Esophagus mucosa (tissue), 1 donor: ENCODE measurements around the gene CCDC174. TPM values are rescaled to one million over a fixed set of nuclear protein-coding genes. Genes with fewer than 3 reads are reported as not detected.

Experiments
- ATAC-seq: fragments of 200-7000 bp; cut with Tn5 transposase; one replicate; pipeline ENCODE4 v1.9.1; 2020
- total RNA-seq: library from RNA; stranded (reverse); gene quantifications from one replicate; pipeline ENCODE4 v1.2.4, GENCODE V29; 2023
- donor health status: DM: yes; HTN: yes; CAD: no.

The CCDC174 gene
- total RNA-seq, 1 donor from 2014 or later, result 9.9 TPM

DNA sequence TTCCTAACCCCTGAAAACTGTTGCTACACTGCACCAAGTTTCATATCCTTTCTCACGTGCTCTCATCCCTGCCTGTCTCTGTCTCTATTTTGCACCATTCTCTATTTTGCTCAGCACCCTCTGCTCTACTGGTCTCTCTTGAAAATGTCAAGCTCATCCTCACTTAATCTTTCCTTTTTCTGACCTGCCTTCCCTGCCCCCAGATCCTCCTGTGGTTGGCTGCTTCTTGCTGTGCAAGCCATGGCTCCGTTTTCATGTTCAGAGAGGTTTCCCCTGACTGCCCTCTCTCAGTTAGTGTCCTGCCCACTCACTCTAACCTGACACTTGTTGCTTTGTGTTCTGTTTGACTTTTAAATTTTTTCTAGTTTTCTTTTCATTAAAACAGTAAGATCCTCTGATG is 6.0 kb downstream of the CCDC174 start:
- no peak for ATAC-seq

DNA sequence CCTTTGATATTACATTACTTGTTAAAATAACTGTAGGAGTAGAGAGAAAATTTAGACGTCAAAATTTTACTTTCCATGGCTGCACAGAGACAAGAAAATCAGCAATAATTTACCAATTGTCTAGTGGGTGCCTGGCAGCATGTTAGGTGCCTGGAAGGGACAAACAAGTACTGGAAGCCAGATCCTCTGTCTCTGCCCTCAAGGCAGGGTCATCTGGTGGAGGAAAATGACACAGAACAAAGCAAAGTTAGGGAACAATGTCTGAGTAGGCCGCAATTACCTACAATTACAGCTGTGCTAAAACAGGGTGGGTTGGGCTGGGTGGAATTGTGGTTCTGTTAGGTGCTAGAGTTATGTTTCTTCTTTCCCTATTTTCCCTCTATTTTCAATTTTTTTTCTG is 7.4 kb downstream of the CCDC174 start:
- no peak for ATAC-seq

DNA sequence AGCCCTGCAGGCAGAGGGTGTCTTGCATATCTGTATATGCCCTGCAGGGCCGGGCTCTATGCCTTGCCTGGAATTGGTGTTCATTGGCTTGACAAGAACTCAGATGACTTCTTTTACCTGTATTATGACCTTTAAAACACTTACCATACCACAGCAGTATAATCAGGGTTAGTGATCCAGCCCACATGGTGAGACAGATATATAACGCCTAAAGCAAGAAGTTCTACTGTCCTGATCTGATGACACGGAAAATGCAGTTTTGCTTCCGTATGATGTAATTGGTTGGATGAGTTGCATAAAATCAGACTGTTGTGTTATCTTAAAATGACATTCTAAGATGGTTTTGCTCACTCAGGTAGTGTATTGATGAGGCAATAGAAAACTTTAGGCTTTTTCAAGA is 9.4 kb downstream of the CCDC174 start:
- ATAC-seq, result no peak

DNA sequence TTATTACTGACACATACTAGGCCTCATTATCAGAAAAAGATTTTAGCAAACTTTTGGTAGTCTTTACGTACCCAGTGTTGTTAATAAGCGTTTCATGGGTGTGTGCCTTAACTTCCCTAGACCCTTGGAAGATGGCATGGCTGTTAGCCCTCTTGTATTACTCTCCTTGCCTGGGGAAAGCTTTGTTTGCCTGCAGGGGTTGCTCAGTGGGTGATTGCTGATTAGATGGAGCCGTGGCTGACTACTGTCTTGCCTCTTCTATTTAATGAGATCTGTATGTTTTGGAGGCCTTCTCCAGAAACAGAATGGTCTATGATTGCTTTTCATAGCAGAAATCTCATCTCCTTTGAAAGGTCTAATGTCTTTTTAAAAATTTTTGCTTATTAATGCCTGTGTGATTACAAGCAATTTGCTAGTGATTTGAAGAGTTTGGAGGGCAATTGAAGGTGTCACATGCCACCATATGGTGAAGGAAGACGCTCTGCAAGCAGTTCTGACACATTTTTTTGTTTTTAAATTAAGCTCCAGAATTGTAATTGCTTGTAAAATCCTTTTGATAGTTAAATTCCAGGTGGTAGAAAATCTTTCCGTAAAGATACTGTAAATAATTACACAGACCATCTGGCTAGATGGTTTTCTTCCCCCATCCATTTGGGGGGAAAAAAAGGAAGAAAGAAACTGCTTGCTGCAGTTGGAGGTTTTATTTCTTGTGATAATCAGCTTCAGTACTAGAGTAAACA is 12.0 kb downstream of the CCDC174 start:
- ATAC-seq, result no peak

DNA sequence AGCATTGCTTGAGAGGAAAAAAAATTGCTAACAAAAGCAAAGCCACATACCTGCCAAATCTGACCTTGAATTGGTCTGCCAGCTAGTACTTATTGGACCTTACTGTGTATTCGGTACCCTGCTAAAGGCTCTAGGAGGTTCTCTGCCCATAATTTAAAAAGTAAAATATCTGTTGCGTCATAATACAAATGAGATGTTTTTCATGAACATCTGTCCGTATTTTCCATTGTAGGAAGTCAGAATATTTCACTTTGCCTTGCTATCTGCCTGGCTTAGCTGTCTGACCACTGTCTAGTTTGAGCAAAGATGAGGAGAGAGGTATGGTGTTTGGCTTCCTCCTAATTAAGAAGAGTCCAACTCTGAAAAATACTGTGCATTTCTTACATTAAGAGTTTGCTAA is 12.6 kb downstream of the CCDC174 start:
- ATAC-seq, result no peak

DNA sequence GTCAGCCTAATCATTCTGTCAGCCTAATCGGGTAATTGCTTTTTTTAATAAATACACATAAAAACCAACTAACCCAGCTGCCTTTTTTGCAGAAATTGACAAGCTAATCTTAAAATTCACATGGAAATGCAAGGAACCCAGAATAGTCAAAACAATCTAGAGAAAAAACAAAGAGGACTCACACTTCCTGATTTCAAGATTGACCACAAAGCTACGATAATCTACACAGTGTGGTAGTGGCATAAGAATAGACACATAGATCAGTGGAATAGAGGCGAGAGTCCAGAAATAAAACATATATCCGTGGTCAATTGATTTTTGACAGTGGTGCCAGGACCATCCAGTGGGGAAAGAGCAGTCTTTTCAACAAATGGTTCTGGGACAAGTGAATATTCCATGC is 21.0 kb downstream of the CCDC174 start:
- ATAC-seq, result no peak

DNA sequence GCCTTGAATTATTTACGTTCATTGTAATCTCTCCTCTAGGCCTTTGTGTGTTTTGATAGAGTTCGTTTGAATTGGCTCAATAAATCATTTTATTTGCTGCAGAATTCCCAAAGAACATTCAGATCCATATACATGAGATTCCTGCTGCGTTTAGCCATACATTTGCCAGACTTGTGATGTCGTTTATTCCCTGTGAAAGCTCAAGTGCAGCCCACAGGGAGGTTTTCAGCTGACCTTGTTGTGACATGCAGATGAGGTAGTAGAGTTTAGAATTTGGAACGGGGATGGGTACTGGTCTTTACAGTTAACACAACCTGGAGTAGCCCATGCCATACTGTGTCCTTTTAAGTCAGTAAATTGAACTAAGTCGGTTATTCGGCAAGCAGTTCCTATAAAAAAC is 23.3 kb downstream of the CCDC174 start, which contains the start of gene C3orf20:
Gene C3orf20, plus strand, starts transcription at position 301 of the 400 bp plus-strand sequence. CDS start 7,573 bp downstream, outside the sequence.
- no peak for ATAC-seq

DNA sequence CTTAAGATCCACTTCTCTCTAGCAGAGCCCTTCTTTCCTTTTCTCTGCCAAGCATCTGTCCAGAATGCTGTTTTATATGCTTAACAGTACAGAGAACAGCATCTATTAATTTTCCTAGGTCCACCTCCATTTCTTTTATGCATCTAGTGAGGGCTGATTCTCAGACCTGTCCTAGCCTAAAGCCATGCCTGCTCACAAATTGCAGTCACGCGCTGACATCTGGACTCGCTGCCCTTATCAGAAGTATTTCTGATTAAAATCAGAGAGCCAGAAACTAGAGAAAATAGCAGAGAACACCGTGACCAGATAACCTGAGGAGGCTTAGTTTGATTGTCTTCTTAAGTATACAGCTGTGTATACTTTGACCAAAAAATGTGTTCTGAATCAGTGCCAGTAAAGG is 25.3 kb downstream of the CCDC174 start:
- no peak for ATAC-seq

DNA sequence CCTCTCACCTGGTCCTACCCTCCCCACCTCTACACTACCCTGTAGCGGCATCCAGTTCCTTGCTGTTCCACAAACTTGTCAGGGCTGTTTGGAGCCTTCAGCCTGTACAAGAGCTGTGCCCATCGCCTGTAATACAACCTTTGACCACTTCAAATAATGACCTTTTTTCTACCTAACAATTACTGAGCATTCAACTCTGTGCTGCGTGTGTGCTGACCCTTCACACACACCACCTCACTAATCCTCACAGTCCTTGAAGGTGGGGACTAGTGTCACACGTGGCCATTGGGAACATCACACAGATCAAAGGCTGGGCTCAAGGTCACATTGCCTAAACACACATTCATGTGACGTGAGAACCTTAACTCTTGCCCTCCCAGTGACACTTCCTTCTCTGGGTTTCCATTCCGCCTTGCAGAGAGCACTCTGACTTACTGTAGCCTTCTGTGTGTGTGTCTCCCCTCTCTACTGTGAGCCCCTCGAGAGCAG is 26.5 kb downstream of the CCDC174 start:
- ATAC-seq, result no peak

DNA sequence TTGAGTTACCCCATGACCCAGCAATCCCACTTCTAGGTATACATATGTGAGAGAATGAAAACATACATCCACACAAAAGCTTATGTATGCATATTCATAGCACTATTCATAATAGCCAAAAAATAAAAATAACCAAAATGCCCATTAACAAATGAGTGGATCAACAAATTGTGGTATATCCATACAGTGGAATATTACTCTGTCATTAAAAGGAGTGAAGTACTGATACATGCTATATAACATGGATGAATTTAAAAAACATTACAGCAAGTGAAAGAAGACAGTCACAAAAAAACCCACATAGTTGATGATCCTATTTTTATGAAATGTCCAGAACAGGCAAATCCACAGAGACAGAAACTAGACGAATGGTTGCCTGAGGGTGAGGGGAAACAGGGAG is 28.6 kb downstream of the CCDC174 start:
- no peak for ATAC-seq

DNA sequence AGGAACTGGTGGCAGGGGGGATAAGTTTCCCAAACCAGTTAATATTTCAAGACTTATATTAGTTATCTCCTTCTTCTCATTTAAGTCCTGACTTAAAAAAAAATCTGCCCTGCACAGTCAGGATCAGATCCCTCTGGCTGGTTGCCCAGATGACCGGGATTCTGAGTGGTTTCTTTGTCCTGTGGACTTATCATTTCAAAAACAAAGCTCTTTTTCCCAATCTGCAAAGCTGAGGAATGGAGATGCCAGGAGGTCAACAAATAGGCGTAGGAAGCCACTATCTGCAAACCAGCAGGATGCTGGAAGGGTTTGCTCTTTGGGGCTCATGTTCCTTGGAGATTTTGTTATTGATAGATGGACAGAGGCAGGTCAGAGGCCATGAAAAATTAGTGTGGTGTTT is 29.2 kb downstream of the CCDC174 start:
- ATAC-seq, result no peak

DNA sequence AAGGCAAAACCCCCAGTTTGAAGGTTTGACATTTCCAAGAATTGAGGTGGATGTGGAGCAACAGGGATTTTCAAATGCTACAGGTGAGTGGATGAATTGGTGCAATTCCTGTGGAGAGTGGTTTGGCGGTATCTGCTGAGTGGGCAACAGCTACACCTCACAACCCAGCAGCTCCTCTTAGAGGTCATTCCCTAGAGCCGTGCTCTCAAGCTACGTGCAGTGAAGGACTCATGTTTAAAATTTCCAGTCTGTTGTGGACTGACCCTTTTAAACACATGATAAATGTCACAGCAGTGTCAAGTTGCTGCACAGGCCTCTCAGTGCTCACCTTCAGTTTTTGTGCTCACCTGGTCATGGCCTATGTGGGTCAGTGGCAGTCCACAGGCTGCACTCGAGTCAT is 32.9 kb downstream of the CCDC174 start:
- ATAC-seq, result no peak

DNA sequence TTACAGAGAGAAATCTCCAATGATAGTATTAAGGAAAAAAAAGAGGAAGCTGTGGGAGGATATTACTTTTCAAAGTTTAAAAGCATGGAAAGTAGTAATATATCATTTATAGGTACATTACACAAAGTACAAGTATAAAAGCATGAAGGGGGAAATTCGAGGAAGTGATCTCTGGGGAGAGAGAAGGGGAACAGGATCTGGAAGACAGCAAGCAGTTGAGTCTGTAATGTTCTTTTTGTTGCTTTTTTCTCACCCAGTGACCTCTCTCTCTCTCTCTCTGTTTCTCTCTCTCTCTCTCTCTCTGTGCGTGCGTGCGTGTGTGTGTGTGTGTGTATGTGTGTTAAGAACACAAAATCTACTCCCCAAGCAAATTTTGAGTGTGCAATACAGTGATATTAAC is 33.6 kb downstream of the CCDC174 start:
- ATAC-seq, result no peak

DNA sequence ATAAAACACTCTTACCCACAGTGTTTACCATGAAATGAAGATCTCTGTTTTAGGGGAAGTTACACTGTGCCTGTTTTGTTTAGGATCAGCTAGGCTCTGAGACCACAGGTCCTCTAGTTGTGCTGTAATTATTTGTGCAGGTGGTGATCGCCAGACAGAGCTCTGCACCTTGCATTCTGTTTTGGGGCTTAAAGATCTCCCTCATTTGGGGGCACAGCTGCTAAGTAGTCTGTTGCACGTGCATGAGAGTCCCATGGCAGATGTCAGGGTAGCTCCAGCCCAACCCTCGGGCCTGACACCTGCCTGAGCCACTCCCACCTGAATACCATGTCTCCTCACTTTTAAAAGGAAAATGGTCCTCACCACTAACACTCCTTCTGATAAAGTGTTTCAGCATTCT is 35.8 kb downstream of the CCDC174 start:
- no peak for ATAC-seq

DNA sequence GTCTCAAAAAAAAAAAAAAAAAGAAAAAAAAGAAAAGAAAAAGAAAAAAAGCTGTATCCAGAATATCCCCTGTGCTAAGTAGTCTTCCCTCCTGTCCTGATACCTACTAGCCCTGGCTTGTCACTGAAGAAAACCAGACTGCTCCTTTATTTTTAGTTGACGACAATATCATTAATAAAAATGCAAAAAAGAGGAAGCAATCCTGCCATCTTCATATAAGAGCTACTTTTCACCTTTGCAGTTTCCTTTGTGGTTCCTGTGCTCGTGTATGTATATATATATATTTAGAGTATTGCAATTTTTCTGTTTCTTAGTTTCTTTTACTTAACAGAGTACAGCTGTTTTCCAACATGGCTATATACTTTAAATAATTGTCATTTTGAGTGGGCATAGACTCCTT is 37.0 kb downstream of the CCDC174 start:
- ATAC-seq, result no peak

DNA sequence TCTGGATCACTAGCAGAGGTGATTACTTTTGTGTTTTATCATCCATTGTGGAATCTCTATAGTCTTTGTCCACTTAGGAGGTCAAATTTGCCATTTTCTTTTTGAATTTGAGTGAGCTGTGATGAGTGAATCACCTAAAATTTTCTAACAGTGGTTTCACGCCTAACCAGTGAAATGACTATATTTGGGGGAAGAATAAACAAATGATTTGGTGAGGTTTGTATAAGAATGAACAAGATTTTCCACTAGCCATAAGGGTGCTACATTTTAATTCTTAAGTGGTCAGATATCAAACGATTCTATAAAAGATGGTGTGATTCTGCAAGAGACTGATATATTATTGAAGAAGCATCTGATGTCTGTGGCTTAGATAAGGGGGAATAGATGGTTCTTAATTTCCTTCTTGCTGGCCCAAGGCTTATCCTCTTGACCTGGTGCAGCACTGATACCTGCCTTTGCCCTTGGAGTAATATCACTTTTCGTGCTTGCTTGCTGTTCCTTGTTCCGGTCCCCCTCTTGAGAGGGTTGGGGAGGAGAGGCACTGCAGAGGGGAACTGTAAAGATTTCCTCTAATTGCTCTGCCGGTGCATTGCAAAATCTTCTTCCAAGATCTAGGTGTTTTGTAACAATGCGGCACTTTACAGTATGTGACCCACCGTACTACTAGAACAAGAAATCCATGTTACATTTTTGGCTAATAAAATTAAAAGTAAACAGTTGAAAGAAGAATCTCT is 37.9 kb downstream of the CCDC174 start:
- no peak for ATAC-seq

DNA sequence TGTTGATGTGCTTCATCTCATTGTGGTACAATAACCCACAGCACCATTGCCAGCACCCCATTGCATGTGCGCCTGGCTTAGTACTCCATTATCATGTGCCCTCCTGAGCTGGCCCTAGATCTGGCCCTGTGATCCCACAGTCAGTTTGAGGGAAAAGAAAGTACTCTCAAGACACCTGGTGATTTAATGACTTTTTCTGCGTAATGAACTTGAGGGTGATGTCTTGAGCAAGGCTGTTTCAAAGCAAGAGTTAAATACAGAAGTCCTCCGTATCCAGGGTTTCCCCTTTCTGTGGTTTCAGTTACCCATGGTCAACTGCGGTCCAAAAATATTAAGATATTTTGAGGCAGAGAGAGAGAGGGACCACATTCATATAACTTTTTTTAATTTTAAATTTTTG is 39.7 kb downstream of the CCDC174 start:
- no peak for ATAC-seq

DNA sequence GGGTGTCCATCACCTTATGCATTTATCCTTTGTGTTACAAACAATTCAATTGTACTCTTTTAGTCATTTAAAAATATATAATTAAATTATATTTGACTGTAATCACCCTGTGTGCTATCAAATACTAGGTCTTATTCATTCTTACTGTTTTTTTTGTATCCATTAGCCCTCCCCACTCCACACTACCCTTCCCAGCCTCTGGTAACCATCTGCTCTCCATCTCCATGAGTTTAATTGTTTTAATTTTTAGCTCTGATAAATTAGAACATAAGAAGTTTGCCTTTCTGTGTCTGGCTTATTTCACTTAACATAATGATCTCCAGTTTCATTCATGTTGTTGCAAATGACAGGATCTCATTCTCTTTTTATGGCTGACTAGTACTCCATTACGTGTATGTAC is 40.2 kb downstream of the CCDC174 start:
- ATAC-seq, result no peak

DNA sequence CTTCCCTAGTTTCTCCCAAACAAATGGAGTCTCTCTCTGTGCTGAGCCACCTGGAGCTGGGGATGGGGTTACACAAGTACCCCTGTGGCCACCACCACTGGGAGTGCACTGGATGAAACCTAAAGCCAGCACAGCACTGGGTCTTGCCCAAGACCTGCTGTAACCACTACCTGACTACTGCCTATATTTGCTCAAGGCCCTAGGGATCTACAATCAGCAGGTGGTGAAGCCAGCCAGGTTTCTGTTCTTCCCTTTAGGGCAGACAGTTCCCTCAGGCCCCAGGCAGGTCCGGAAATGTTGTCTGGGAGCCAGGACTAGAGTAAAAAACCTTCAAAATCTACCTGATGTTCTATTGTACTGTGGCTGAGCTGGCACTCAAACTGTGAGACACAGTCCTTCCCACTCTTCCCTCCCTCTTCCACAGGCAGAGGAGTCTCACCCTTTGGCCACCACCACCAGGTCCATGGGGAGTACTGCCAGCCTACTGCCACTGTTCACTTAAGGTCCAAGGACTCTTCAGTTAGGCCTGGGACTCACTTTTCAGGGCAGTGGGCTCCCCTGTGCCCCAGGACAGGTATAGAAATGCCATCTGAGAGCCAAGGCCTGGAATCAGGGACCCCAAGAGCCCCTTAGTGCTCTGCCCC is 47.2 kb downstream of the CCDC174 start:
- ATAC-seq, result no peak

DNA sequence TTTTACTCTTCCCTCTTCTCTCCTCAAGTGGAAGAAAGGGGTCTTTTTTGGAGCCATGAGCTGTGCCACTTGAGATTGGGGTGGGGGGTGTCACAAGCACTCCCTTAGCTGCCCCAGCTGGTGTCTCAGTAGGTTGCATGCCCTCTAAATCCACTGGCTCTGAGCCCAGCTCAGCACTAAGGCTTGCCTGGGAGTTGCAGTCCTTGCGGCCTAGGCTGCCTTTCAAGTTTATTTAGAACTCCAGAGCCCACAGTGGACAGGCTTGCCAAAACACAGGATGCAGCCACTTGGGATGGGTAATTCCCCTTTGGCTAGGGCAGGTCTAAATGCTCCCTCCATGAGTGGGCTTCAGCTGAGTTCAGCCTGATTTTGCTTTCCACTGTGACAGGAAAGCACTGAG is 48.1 kb downstream of the CCDC174 start:
- no peak for ATAC-seq

DNA sequence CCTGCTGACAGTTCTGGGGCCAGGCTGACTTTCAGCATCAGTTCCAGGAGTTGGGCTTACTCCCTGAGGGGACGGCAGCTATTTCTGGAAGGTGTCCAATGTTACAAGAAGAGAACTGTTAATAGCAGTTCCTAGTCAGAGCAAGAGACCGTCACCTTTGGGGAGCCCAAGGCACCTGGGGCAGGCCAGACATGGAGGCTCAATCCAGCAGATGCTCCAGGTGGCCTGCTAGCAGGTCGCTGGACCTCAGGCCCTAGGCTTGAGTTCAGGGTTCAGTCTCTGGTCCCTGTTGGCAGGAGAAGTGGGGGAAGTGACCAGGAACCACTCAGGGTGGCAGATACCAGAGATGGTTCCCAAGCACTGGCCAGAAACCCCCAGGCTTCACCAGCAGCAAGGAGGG is 49.3 kb downstream of the CCDC174 start:
- no peak for ATAC-seq

DNA sequence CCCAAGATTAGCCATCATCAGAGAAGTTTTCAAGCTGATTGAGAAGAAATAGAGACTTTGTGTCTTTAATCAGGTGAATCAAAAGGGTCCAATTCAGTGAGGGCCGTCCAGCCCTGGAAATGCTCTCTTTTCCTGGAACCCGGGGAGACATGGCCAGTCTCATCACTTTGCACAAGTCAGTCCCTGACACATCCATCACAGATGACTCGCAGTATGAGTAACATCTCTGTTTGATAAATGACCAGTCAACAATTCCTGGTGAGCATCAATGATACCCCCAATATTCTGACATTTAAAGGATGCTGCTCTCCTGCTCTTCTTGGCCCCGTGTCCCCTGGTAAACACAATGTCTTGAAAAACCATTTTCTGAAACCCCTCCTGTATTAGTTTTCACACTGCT is 50.1 kb downstream of the CCDC174 start:
- no peak for ATAC-seq

DNA sequence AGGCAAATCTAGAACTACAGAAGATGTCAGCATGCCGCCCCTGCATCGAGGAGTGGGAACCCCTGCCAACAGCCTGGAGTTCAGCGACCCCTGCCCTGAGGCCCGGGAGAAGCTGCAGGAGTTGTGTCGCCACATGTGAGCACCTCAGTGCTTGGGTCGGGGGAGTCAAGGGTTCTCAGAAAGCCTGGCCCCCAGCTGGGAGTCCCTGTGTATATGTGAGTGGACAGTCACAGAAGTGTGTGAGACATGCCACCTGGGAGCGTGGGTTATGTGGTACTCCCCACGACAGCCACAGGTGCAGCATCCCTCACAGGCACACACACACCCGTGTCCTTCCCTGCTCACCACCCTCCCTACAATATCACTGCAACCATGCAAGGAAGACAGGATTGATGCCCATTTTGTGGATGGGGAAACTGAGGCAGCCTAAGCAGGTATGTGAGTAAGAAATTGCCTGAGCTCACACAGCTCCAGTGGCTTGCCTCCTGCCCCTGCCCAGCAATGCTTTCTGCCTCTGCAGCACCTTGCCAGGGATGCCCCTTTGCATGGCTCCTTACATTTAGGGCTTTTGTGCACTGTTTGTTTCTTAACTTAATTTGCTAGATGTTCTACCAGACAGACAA is 51.7 kb downstream of the CCDC174 start:
- no peak for ATAC-seq
